Trophoblast cell (in vitro differentiated cells and primary cell): ENCODE results near the gene RNF181.
A peak's percentile ranks its signal among the peaks of the same experiment; 100 is the strongest.

ENCODE experiments used
- DNase-seq, 2 donors: peaks; one replicate each; pipeline ENCODE4 v3.0.0-alpha.2; 2016
- H2AFZ ChIP-seq: 2 replicates; pipeline ENCODE4 v1.6.1; 2013; ENCODE audit warnings: low read length, moderate library complexity, mild to moderate bottlenecking; ENCODE audit not compliant: insufficient read depth, poor library complexity
- H2AK5ac ChIP-seq: 2 replicates; pipeline ENCODE4 v1.6.1; 2013; ENCODE audit warnings: mild to moderate bottlenecking, low read length
- H2BK120ac ChIP-seq: 2 replicates; pipeline ENCODE4 v1.6.1; 2013; ENCODE audit warnings: low read length, mild to moderate bottlenecking, moderate library complexity; ENCODE audit not compliant: insufficient read depth, poor library complexity
- H2BK12ac ChIP-seq: 2 replicates; pipeline ENCODE4 v1.6.1; 2013; ENCODE audit warnings: mild to moderate bottlenecking, low read length, moderate library complexity
- H2BK5ac ChIP-seq: 2 replicates; pipeline ENCODE4 v1.6.1; 2013; ENCODE audit warnings: low read length, low read depth, moderate library complexity, mild to moderate bottlenecking; ENCODE audit not compliant: poor library complexity
- H3K14ac ChIP-seq: 2 replicates; pipeline ENCODE4 v1.6.1; 2013; ENCODE audit warnings: mild to moderate bottlenecking, low read length
- H3K18ac ChIP-seq: 2 replicates; pipeline ENCODE4 v1.6.1; 2013; ENCODE audit warnings: mild to moderate bottlenecking, low read length
- H3K23ac ChIP-seq: 2 replicates; pipeline ENCODE4 v1.6.1; 2013; ENCODE audit warnings: low read length
- H3K27ac ChIP-seq: 2 replicates; pipeline ENCODE4 v1.5.1; 2013; ENCODE audit warnings: low read depth, mild to moderate bottlenecking, inconsistent platforms, low read length, moderate library complexity
- H3K27me3 ChIP-seq: 2 replicates; pipeline ENCODE4 v1.6.1; 2013; ENCODE audit warnings: inconsistent platforms, mild to moderate bottlenecking, low read length, moderate library complexity; ENCODE audit not compliant: insufficient read depth
- H3K36me3 ChIP-seq, 2 experiments: 1 replicate in 1 of 2; 2 replicates in 1 of 2; pipeline ENCODE4 v1.6.1; 2013; ENCODE audit warnings: low read length in 2 of 2, mild to moderate bottlenecking in 2 of 2, moderate library complexity in 1 of 2; ENCODE audit not compliant: insufficient read depth in 2 of 2, control insufficient read depth in 1 of 2
- H3K4ac ChIP-seq: 2 replicates; pipeline ENCODE4 v1.6.1; 2013; ENCODE audit warnings: low read depth, mild to moderate bottlenecking, low read length, moderate library complexity
- H3K4me1 ChIP-seq, 2 experiments: 1 replicate in 1 of 2; 2 replicates in 1 of 2; pipeline ENCODE4 v1.6.1; 2013; ENCODE audit warnings: low read length in 2 of 2, mild to moderate bottlenecking in 2 of 2, moderate library complexity in 1 of 2; ENCODE audit not compliant: insufficient read depth in 2 of 2, control insufficient read depth in 1 of 2
- H3K4me2 ChIP-seq: 2 replicates; pipeline ENCODE4 v1.6.1; 2013; ENCODE audit warnings: inconsistent platforms, mild to moderate bottlenecking, low read length, moderate library complexity
- H3K4me3 ChIP-seq: 2 replicates; pipeline ENCODE4 v1.5.1; 2013; ENCODE audit warnings: mild to moderate bottlenecking, low read depth, low read length, inconsistent platforms
- H3K79me1 ChIP-seq: one replicate; pipeline ENCODE4 v1.6.1; 2013; ENCODE audit warnings: low read length
- H3K79me2 ChIP-seq: 2 replicates; pipeline ENCODE4 v1.6.1; 2013; ENCODE audit warnings: low read length, mild to moderate bottlenecking; ENCODE audit not compliant: control insufficient read depth, insufficient read depth, poor library complexity
- H3K9ac ChIP-seq: 2 replicates; pipeline ENCODE4 v1.6.1; 2013; ENCODE audit warnings: mild to moderate bottlenecking, low read length
- H3K9me3 ChIP-seq: 2 replicates; pipeline ENCODE4 v1.6.1; 2013; ENCODE audit warnings: low read depth, mild to moderate bottlenecking, control low read depth, inconsistent platforms, low read length; ENCODE audit not compliant: insufficient read depth
- H4K12ac ChIP-seq: 2 replicates; pipeline ENCODE4 v1.6.1; 2013; ENCODE audit warnings: low read depth, mild to moderate bottlenecking, low read length, moderate library complexity
- H4K8ac ChIP-seq: 2 replicates; pipeline ENCODE4 v1.6.1; 2013; ENCODE audit warnings: low read depth, mild to moderate bottlenecking, low read length, moderate library complexity
- H4K91ac ChIP-seq: one replicate; pipeline ENCODE4 v1.6.1; 2013; ENCODE audit warnings: low read depth, mild to moderate bottlenecking, low read length, moderate library complexity
- WGBS: extraction: QIAGEN DNeasy Blood & Tissue Kit; methylation state at CpG from one replicate; pipeline ENCODE4 v1.1.7; 2013; ENCODE audit warnings: missing lambda C conversion rate; ENCODE audit not compliant: insufficient read length, insufficient coverage; ENCODE audit errors: extremely low coverage; 5-methylcytosine and 5-hydroxymethylcytosine counted together

RNF181 gene

DNA sequence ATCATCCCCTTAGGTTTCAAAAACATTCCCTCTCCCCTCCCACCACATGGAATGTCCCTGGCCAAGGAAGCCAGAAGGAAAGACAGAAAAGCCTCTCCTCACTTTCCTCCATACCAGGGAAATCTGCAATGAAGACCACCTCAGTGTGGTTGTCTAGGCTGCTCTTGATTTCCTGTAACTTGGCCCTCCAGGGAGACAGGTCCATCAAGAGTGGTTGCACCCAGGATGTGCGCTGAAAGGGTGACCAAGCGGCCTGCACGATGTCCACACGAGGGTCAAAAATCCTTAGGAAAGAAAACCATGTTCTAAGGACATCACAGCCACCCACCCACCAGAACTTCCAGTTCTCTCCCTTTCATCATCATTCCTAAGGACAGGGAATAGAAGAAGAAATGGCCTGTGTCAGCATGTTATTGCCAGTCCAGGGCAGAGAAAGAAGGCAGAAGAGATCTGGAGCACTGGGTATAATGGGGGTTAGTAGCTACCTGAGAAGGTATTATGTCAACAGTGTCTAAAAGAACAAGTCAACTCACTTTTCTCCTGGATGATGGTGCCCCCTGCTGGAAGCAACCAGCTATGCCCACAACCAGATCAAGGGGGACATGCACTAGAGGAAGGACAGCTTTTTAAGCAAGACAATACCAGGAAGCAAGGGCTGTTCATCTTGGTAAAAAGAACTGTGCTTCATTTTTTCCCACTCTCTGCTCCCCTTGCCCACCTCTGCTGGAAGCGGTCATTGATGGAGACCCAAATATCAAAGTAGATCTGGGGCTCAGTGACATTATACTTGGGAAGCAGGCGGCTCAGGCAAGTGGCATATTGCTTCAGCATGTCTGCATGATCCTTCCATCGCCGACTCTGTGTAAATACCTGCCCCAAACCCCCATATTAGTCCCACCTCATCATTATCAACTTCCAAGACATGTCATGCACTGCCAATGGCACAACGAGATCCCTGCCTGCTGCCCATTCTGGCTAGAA is 43.6 kb upstream of the RNF181 start:
- DNase-seq = peak; percentile 80 to 93
- Histone ChIP-seq H3K4me1 (no peaks in the 10 kb centered on the region), H2BK12ac (no peak overlapping the region), H2AK5ac (no peak overlapping the region), H4K8ac (no peak overlapping the region), H3K79me2 (no peaks in the 10 kb centered on the region), H3K4me2 (no peak overlapping the region), H3K79me1 (no peaks in the 10 kb centered on the region), H2BK5ac (no peak overlapping the region), H3K4ac (no peak overlapping the region), H4K91ac (no peak overlapping the region), H3K27ac (no peak overlapping the region), H2BK120ac (no peak overlapping the region), H2AFZ (no peak overlapping the region), H4K12ac (no peak overlapping the region), H3K4me3 (no peak overlapping the region), H3K36me3 (peaks cover 32 to 60% of the 10 kb centered on the region in 2 experiments), H3K18ac (no peak overlapping the region), H3K9ac (no peak overlapping the region), H3K27me3 (no peaks in the 10 kb centered on the region), H3K9me3 (no peaks in the 10 kb centered on the region), H3K23ac (no peak overlapping the region), H3K14ac (no peak overlapping the region)
- WGBS = no CpG with 5 or more reads among the region's 9 CpGs

DNA sequence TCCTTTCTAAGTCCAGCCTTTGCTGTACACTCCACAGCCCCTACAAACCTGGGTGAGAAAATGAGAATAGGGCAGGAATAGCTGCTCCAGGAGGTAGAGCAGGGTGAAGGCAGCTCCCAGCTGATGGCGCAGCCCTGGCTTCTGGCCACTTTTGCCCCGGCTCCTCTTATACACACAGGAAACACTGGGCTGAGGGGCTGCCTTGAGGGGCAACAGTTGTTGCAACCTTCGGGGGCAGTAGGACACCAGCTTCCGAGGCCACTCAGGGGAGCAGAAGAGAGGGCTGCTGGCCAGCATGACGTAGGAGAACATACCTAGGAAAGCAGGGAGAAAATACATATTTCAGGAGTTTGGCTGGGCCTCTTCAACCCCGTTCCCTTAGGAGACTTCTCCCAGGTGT is 42.4 kb upstream of the RNF181 start:
- H2AFZ ChIP-seq = no peak overlapping the region

DNA sequence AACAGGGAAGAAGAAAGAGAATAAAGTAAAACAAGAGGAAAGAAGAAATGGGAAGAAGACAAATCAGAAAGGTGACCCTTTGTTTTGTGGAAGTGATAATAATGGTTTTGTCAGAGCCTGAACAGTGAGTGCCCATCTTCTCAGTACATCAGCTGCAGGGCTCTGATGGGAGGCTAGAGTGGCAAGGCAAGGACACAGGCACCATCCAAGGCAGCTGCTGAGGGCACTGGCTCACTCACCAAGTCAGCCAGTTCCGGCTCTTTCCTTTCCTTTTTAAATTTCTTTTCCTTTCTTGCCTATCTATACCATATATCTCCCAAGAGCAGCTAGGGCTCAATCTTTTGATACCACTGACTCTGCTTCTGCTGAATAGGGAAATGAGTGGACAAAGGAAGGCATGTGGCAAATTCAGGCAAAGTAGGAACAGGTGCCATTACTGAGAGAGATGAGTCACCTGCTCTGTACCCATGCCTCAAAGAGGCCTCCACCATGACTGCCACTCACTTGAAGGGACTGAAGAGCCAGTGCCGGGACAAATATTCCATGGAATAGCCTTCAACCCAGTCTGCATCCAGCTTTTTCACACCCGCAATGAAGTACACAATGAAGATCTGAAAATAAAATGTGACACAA is 40.4 kb upstream of the RNF181 start:
- no peaks in the 10 kb centered on the region for H3K27me3 ChIP-seq
- peaks cover 34 to 57% of the 10 kb centered on the region in 2 experiments for H3K36me3 ChIP-seq
- H3K4ac ChIP-seq = no peak overlapping the region
- no peak overlapping the region for H2BK120ac ChIP-seq
- H3K79me1 ChIP-seq = no peaks in the 10 kb centered on the region
- H3K79me2 ChIP-seq = no peaks in the 10 kb centered on the region
- H3K4me3 ChIP-seq = no peak overlapping the region
- H3K18ac ChIP-seq = no peak overlapping the region
- no peak overlapping the region for H4K91ac ChIP-seq
- no peak overlapping the region for H2AK5ac ChIP-seq
- no peak overlapping the region for H3K23ac ChIP-seq
- no peak overlapping the region for H4K8ac ChIP-seq
- H3K4me1 ChIP-seq = no peaks in the 10 kb centered on the region
- no peak overlapping the region for H3K9ac ChIP-seq
- H3K9me3 ChIP-seq = no peaks in the 10 kb centered on the region
- no peak for DNase-seq
- no peak overlapping the region for H3K27ac ChIP-seq
- no peak overlapping the region for H2AFZ ChIP-seq
- H3K4me2 ChIP-seq = no peak overlapping the region
- H4K12ac ChIP-seq = no peak overlapping the region
- WGBS = no CpG with 5 or more reads among the region's 3 CpGs
- no peak overlapping the region for H3K14ac ChIP-seq
- no peak overlapping the region for H2BK12ac ChIP-seq
- no peak overlapping the region for H2BK5ac ChIP-seq

More for the DNA sequence above, 42.4 kb upstream of the RNF181 start:
- Histone ChIP-seq H2AK5ac (no peak overlapping the region), H2BK120ac (no peak overlapping the region), H3K79me1 (no peaks in the 10 kb centered on the region), H3K23ac (no peak overlapping the region), H4K8ac (no peak overlapping the region), H3K79me2 (no peaks in the 10 kb centered on the region), H3K36me3 (peaks cover 29 to 59% of the 10 kb centered on the region in 2 experiments), H4K91ac (no peak overlapping the region), H3K27ac (no peak overlapping the region), H4K12ac (no peak overlapping the region), H2BK5ac (no peak overlapping the region), H3K18ac (no peak overlapping the region), H3K9me3 (no peaks in the 10 kb centered on the region), H2BK12ac (no peak overlapping the region), H3K27me3 (no peaks in the 10 kb centered on the region), H3K14ac (no peak overlapping the region), H3K4me1 (no peaks in the 10 kb centered on the region), H3K4me2 (no peak overlapping the region), H3K4ac (no peak overlapping the region), H3K4me3 (no peak overlapping the region), H3K9ac (no peak overlapping the region)
- no CpG with 5 or more reads among the region's 6 CpGs for WGBS
- DNase-seq = no peak

DNA sequence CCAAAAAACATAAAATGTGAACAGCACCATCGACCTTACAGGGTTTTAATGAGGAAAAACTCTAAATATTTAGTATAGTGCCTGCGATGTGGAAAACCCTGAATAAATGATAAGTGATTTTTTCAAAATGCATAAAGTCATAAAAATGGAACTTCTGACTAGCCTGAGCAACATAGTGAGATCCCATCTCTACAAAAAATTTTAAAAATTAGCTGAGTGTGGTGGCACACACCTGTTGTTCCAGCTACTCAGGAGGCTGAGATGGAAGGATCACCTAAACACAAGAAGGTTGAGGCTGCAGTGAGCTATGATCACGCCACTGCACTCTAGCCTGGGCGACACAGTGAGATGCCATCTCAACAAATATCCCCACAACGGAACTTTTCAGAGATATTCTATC is 38.4 kb upstream of the RNF181 start:
- Histone ChIP-seq H3K18ac (no peak overlapping the region), H3K27me3 (no peaks in the 10 kb centered on the region), H2BK120ac (no peak overlapping the region), H2BK5ac (no peak overlapping the region), H2AFZ (no peak overlapping the region), H3K23ac (no peak overlapping the region), H3K9ac (no peak overlapping the region), H3K27ac (no peak overlapping the region), H3K79me2 (peaks cover 6% of the 10 kb centered on the region), H4K8ac (no peak overlapping the region), H4K91ac (no peak overlapping the region), H3K4me2 (no peak overlapping the region), H3K4me1 (no peaks in the 10 kb centered on the region), H3K14ac (no peak overlapping the region), H3K36me3 (peaks cover 24 to 38% of the 10 kb centered on the region in 2 experiments), H3K9me3 (no peaks in the 10 kb centered on the region), H2AK5ac (no peak overlapping the region), H3K4ac (no peak overlapping the region), H3K4me3 (no peak overlapping the region), H2BK12ac (no peak overlapping the region), H4K12ac (no peak overlapping the region), H3K79me1 (peaks cover 5% of the 10 kb centered on the region)
- no CpG with 5 or more reads among the region's 5 CpGs for WGBS
- DNase-seq = peak in 1 of 2 donors; percentile 51
